OCI-LY1 (cell line): ENCODE results near the gene P4HA1.

Source experiments
- EZH2 ChIP-seq: fragments of 200-600 bp; sonication (generic), shearing (Covaris generic); IDR thresholded peaks from 2 replicates; pipeline ENCODE4 v1.8.0; 2017; ENCODE audit warnings: borderline replicate concordance, mixed run types, mild to moderate bottlenecking, antibody characterized with exemption, low read length, moderate library complexity, mixed read lengths
- TF ChIP-seq, protein P1 (sequence below): fragments of 200-600 bp; sonication (generic), shearing (Covaris generic); IDR thresholded peaks from 2 replicates; pipeline ENCODE4 v1.5.1; 2017; ENCODE audit warnings: mild to moderate bottlenecking, antibody characterized with exemption, low read length, moderate library complexity, mixed read lengths

DNA sequence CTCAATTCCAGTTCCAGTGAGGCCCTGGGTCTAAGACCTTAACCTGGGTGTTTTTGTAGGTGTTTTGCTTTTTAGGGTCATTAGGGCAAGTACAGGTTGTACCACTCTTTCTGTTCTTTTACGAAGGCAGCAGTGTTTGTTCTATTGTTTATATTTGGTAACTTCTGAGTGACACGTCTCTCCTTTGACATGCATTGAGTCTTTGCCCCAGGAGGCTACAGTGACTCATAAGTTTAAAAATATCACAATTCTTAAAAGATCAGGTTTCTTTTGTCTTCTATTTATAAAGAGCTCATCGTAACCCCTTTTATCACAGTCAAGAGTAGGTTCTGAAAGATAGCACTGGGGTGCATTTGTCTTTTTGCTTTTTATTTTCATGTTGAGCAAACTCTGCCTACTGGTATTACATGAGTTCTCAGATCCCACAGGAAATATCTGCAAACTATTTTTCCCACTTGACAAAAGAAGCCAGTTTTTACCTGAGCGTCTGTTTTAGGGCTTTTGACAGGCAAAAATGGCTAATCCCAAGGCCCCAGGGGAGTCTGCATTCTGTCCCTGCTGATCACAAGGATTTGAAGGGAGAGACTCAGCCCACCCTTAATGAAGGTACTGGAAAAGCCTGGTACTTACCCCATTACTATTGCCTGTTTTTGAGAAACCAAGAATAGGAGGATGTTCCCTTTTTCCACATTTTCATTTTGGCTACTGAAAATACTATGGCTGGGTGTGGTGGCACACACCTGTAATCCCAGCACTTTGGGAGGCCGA lies 21.5 kb upstream of the P4HA1 start:
- TF ChIP-seq, protein P1, sequence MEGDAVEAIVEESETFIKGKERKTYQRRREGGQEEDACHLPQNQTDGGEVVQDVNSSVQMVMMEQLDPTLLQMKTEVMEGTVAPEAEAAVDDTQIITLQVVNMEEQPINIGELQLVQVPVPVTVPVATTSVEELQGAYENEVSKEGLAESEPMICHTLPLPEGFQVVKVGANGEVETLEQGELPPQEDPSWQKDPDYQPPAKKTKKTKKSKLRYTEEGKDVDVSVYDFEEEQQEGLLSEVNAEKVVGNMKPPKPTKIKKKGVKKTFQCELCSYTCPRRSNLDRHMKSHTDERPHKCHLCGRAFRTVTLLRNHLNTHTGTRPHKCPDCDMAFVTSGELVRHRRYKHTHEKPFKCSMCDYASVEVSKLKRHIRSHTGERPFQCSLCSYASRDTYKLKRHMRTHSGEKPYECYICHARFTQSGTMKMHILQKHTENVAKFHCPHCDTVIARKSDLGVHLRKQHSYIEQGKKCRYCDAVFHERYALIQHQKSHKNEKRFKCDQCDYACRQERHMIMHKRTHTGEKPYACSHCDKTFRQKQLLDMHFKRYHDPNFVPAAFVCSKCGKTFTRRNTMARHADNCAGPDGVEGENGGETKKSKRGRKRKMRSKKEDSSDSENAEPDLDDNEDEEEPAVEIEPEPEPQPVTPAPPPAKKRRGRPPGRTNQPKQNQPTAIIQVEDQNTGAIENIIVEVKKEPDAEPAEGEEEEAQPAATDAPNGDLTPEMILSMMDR = no peak
- TF ChIP-seq EZH2 = no peak
